ENCODE results near the gene LIG1. TPM values are rescaled to one million over a fixed set of nuclear protein-coding genes. Genes with fewer than 3 reads are reported as not detected.

Gene LIG1
- total and polyA plus RNA-seq, 9 of the 15 experiments (the other 6 are each of a cell fraction or from before 2014, with no cell fraction given) = 9.6 to 114 (median 71.1) TPM

DNA sequence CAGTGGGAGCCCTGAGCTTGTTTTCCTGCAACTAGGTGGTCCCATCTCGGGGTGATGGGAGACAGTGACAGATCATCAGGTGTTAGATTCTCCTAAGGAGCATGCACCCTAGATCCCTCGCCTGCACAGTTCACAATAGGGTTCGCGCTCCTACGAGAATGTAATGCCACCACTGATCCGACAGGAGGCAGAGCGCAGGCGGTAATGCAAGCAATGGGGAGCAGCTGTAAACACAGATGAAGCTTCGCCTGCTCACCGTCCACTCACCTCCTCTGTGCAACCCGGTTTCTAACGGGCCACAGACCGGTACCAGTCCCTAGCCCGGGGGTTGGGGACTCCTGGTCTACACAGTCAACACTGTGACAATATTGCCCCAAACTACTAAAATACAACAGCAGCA lies 46.8 kb upstream of the LIG1 start:
- BruUV-seq (replicated peaks) = no TSS peak
- Histone ChIP-seq H3K27me3 (ENCODE audit: control insufficient read depth in 2 of 2, insufficient read depth in 2 of 2, low read length in 2 of 2) (no peaks in the 10 kb centered on the region), H3K36me3 (ENCODE audit: control insufficient read depth, insufficient read depth, low read length) (no peaks in the 10 kb centered on the region), H3K9ac (ENCODE audit: insufficient read depth in 1 of 2, low read depth in 2 of 2, low read length in 2 of 2) (peak overlapping the region; percentile 17 to 61; a peak in 1 of 4 replicates), H3K4me2 (ENCODE audit: insufficient read depth, low read length) (peak overlapping the region; percentile 33), H3K27ac (ENCODE audit: extremely low read depth, low read depth, low read length) (no peak overlapping the region), H3K79me2 (ENCODE audit: control insufficient read depth, insufficient read depth, low read length) (no peaks in the 10 kb centered on the region), H4K20me1 (replicated peaks; ENCODE audit: control insufficient read depth, insufficient read depth, low read length) (no peaks in the 10 kb centered on the region), H3K4me3 (no peak overlapping the region), H3K9me3 (replicated peaks; ENCODE audit: control insufficient read depth, insufficient read depth, low read depth, low read length) (no peaks in the 10 kb centered on the region), H3K4me1 (replicated peaks in 1 of 2; ENCODE audit: control insufficient read depth in 2 of 2, insufficient read depth in 2 of 2, low read length in 2 of 2) (no peaks in the 10 kb centered on the region; a peak in 1 of 5 replicates), H2AFZ (ENCODE audit: low read depth, low read length) (peak overlapping the region; percentile 52), H3K9me1 (ENCODE audit: control insufficient read depth, insufficient read depth, low read length) (no peaks in the 10 kb centered on the region)
- intact Hi-C loops (cut with micrococcal nuclease) (loop anchor here (2.0 kb wide), 1 partner anchor 44 kb away; no protein-coding TSS in a partner anchor), in situ Hi-C loops (cut with MboI) (no loop called here)
- POLR2A ChIA-PET = no interaction called here
- CTCF ChIA-PET (ENCODE audit: low intra/inter-chr PET ratio) = no interaction called here
- FAIRE-seq (peak; percentile 19), ATAC-seq (peak; percentile 80), DNase-seq (ENCODE audit: extremely low read depth in 1 of 4, low spot score in 3 of 4) (peak in 1 of 4 experiments; percentile 50)
- WGBS (ENCODE audit: insufficient coverage, low coverage, missing lambda C conversion rate) = 52% methylated on average over 14 of the region's 14 CpGs
- no peak for TF ChIP-seq GTF2E2 (tag; IDR thresholded peaks at IDR 0.05)
- no peak for TF ChIP-seq KAT7 (CRISPR knock-in tag; IDR thresholded peaks at IDR 0.05; ENCODE audit: borderline replicate concordance)
- no peak for TF ChIP-seq ZNF584 (CRISPR knock-in tag; IDR thresholded peaks at IDR 0.05; ENCODE audit: low read depth)
- TF ChIP-seq SMC3 (conservative IDR thresholded peaks at IDR 0.05; ENCODE audit: insufficient read depth, low read depth, low read length) = 0 out of 2 replicates have a peak, but pooled peaks have one; percentile 18
- TF ChIP-seq, protein P1, sequence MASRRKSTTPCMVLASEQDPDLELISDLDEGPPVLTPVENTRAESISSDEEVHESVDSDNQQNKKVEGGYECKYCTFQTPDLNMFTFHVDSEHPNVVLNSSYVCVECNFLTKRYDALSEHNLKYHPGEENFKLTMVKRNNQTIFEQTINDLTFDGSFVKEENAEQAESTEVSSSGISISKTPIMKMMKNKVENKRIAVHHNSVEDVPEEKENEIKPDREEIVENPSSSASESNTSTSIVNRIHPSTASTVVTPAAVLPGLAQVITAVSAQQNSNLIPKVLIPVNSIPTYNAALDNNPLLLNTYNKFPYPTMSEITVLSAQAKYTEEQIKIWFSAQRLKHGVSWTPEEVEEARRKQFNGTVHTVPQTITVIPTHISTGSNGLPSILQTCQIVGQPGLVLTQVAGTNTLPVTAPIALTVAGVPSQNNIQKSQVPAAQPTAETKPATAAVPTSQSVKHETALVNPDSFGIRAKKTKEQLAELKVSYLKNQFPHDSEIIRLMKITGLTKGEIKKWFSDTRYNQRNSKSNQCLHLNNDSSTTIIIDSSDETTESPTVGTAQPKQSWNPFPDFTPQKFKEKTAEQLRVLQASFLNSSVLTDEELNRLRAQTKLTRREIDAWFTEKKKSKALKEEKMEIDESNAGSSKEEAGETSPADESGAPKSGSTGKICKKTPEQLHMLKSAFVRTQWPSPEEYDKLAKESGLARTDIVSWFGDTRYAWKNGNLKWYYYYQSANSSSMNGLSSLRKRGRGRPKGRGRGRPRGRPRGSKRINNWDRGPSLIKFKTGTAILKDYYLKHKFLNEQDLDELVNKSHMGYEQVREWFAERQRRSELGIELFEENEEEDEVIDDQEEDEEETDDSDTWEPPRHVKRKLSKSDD (conservative IDR thresholded peaks at IDR 0.05; ENCODE audit: low read length) = no peak
- TF ChIP-seq, protein P2, sequence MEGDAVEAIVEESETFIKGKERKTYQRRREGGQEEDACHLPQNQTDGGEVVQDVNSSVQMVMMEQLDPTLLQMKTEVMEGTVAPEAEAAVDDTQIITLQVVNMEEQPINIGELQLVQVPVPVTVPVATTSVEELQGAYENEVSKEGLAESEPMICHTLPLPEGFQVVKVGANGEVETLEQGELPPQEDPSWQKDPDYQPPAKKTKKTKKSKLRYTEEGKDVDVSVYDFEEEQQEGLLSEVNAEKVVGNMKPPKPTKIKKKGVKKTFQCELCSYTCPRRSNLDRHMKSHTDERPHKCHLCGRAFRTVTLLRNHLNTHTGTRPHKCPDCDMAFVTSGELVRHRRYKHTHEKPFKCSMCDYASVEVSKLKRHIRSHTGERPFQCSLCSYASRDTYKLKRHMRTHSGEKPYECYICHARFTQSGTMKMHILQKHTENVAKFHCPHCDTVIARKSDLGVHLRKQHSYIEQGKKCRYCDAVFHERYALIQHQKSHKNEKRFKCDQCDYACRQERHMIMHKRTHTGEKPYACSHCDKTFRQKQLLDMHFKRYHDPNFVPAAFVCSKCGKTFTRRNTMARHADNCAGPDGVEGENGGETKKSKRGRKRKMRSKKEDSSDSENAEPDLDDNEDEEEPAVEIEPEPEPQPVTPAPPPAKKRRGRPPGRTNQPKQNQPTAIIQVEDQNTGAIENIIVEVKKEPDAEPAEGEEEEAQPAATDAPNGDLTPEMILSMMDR (IDR thresholded peaks at IDR 0.05 in 2 of 3, conservative IDR thresholded peaks at IDR 0.05 in 1 of 3; ENCODE audit: insufficient read depth in 2 of 3, low read depth in 1 of 3, low read length in 3 of 3) = peak; percentile 51 to 59 (median 54)
- no peak for TF ChIP-seq KLF10 (CRISPR knock-in tag; IDR thresholded peaks at IDR 0.05)
- no peak for TF ChIP-seq SFPQ (IDR thresholded peaks at IDR 0.05; ENCODE audit: low read depth, low read length)
- TF ChIP-seq RAD21 (CRISPR knock-in tag; conservative IDR thresholded peaks at IDR 0.05 in 1 of 2, IDR thresholded peaks at IDR 0.05 in 1 of 2) = peak; percentile 14 to 58; a peak in 3 of 4 replicates
- no peak for TF ChIP-seq STAT5B (CRISPR knock-in tag; IDR thresholded peaks at IDR 0.05)
- peak in 1 of 2 experiments; percentile 27 for TF ChIP-seq E2F6 (IDR thresholded peaks at IDR 0.05; ENCODE audit: borderline replicate concordance in 1 of 2, extremely low read depth in 1 of 2, insufficient read depth in 1 of 2, insufficient read length in 1 of 2, low read depth in 1 of 2, low read length in 1 of 2, poor library complexity in 1 of 2, severe bottlenecking in 1 of 2)

All from K562 (cell line).